Parathyroid adenoma (tissue), 2 donors: Measurements from ENCODE around the gene MAP2K7.
A peak's percentile ranks its signal among the peaks of the same experiment; 100 is the strongest.
"Not testable (repeated sequence)": the region's sequence is repeated elsewhere in the genome, so short reads cannot be mapped to it uniquely, and the experiment has no call there.

Experiments
- H2AFZ ChIP-seq: fragments of 300-600 bp; sonication (generic); one replicate; pipeline ENCODE4 v1.7.0; 2017; ENCODE audit warnings: antibody characterized with exemption, mild to moderate bottlenecking
- H3K27ac ChIP-seq: fragments of 300-600 bp; sonication (generic); one replicate; pipeline ENCODE4 v1.7.0; 2017
- H3K27me3 ChIP-seq: fragments of 300-600 bp; sonication (generic); one replicate; pipeline ENCODE4 v1.7.0; 2017; ENCODE audit warnings: low read length; ENCODE audit not compliant: control insufficient read depth, insufficient read depth
- H3K36me3 ChIP-seq: fragments of 300-600 bp; sonication (generic); one replicate; pipeline ENCODE4 v1.7.0; 2017; ENCODE audit warnings: low read length; ENCODE audit not compliant: control insufficient read depth, insufficient read depth
- H3K4me1 ChIP-seq: fragments of 300-600 bp; sonication (generic); one replicate; pipeline ENCODE4 v1.7.0; 2017; ENCODE audit warnings: control low read depth
- H3K4me2 ChIP-seq: fragments of 300-600 bp; sonication (generic); one replicate; pipeline ENCODE4 v1.7.0; 2017; ENCODE audit warnings: low read length
- H3K4me3 ChIP-seq: fragments of 300-600 bp; sonication (generic); one replicate; pipeline ENCODE4 v1.7.0; 2017; ENCODE audit warnings: low read depth, low read length
- H3K79me2 ChIP-seq: fragments of 300-600 bp; sonication (generic); one replicate; pipeline ENCODE4 v1.7.0; 2017; ENCODE audit warnings: control low read depth
- H3K9ac ChIP-seq: fragments of 300-600 bp; sonication (generic); one replicate; pipeline ENCODE4 v1.7.0; 2017; ENCODE audit warnings: mild to moderate bottlenecking
- H3K9me3 ChIP-seq: fragments of 300-600 bp; sonication (generic); one replicate; pipeline ENCODE4 v1.7.0; 2017; ENCODE audit warnings: low read length; ENCODE audit not compliant: control insufficient read depth
- TF ChIP-seq, protein P1 (sequence below): fragments of 300-600 bp; sonication (generic); IDR thresholded peaks from one replicate; pipeline ENCODE4 v1.7.0; 2017; ENCODE audit warnings: antibody characterized with exemption, mild to moderate bottlenecking
- donor health status: primary hyperparathyroidism.

The MAP2K7 gene

DNA sequence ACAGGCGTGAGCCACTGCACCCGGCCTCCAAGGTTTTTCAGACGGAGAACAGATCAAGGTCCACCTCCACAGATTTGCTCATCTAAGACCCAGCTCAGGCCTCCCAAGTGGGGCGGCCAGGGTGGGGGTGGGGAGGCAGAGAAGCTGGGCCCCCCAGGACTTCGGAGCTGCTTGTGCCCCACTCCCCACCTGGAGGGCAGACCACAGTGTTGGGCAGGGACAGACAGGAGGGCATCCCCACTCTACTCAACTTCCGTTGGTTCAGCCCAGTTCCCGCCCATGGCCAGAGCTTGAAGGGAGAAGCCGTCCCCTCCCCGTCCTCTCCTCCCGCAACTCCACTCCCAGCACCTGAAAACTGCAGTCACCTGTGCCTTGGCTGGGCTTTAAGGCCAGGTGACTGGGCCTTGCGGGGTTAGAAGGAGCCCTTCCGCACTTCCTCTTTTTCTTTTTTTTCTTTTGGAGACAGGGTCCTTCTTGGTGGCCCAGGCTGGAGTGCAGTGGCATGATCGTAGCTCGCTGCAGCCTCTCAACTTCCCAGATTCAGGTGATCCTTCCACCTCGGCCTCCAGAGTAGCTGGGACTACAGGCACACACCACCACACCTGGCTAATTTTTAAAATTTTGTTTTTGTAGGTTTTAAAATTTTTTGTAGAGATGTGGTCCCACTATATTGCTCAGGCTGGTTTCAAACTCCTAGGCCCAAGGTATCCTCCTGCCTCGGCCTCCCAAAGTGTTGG, 16.1 kb upstream of the MAP2K7 start:
- TF ChIP-seq, protein P1, sequence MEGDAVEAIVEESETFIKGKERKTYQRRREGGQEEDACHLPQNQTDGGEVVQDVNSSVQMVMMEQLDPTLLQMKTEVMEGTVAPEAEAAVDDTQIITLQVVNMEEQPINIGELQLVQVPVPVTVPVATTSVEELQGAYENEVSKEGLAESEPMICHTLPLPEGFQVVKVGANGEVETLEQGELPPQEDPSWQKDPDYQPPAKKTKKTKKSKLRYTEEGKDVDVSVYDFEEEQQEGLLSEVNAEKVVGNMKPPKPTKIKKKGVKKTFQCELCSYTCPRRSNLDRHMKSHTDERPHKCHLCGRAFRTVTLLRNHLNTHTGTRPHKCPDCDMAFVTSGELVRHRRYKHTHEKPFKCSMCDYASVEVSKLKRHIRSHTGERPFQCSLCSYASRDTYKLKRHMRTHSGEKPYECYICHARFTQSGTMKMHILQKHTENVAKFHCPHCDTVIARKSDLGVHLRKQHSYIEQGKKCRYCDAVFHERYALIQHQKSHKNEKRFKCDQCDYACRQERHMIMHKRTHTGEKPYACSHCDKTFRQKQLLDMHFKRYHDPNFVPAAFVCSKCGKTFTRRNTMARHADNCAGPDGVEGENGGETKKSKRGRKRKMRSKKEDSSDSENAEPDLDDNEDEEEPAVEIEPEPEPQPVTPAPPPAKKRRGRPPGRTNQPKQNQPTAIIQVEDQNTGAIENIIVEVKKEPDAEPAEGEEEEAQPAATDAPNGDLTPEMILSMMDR: no peak
- H3K79me2 ChIP-seq: no peaks in the 10 kb centered on the region
- H3K4me1 ChIP-seq: no peaks in the 10 kb centered on the region
- H3K4me2 ChIP-seq: peak overlapping the region; percentile 50
- no peaks in the 10 kb centered on the region for H3K27me3 ChIP-seq
- H2AFZ ChIP-seq: peak overlapping the region; percentile 72
- H3K36me3 ChIP-seq: no peaks in the 10 kb centered on the region
- no peaks in the 10 kb centered on the region for H3K9me3 ChIP-seq
- no peak overlapping the region for H3K27ac ChIP-seq
- H3K9ac ChIP-seq: no peak overlapping the region
- H3K4me3 ChIP-seq: no peak overlapping the region

GRCh38 chr19:7888145-7888825, 15.4 kb upstream of the MAP2K7 start, which contains the start of gene LRRC8E:
TSS of gene LRRC8E (plus strand) at chr19:7888510. CDS start at chr19:7895604, 7,094 bp downstream.
- no peaks in the 10 kb centered on the region for H3K79me2 ChIP-seq
- TF ChIP-seq, protein P1: peak; percentile 6
- no peak within 1 kb of the TSS for H3K27ac ChIP-seq
- H3K4me1 ChIP-seq: no peaks in the 10 kb centered on the region
- H3K36me3 ChIP-seq: no peaks in the 10 kb centered on the region
- peak within 1 kb of the TSS; percentile 72 for H2AFZ ChIP-seq
- H3K9me3 ChIP-seq: no peaks in the 10 kb centered on the region
- H3K9ac ChIP-seq: no peak within 1 kb of the TSS
- no peaks in the 10 kb centered on the region for H3K27me3 ChIP-seq
- H3K4me2 ChIP-seq: peak within 1 kb of the TSS; percentile 50
- H3K4me3 ChIP-seq: peak within 1 kb of the TSS; percentile 56

- Histone ChIP-seq H3K79me2 (no peaks in the 10 kb centered on the region), H3K9ac (no peak overlapping the region), H3K36me3 (no peaks in the 10 kb centered on the region), H3K27ac (no peak overlapping the region), H3K4me2 (peak overlapping the region; percentile 50), H3K27me3 (no peaks in the 10 kb centered on the region), H3K9me3 (no peaks in the 10 kb centered on the region), H3K4me1 (no peaks in the 10 kb centered on the region), H3K4me3 (peak overlapping the region; percentile 56), H2AFZ (peak overlapping the region; percentile 72)
- TF ChIP-seq, protein P1: no peak
Measured at GRCh38 chr19:7888826-7889217, 14.9 kb upstream of the MAP2K7 start.

GRCh38 chr19:7893362-7894101, 10.1 kb upstream of the MAP2K7 start:
- not testable (repeated sequence) for H3K9me3 ChIP-seq, H3K4me3 ChIP-seq, H2AFZ ChIP-seq, H3K4me2 ChIP-seq, H3K27me3 ChIP-seq, H3K36me3 ChIP-seq, H3K9ac ChIP-seq, H3K79me2 ChIP-seq, H3K4me1 ChIP-seq, H3K27ac ChIP-seq
